Smooth muscle cell of the brain vasculature (primary cell): ENCODE data around the gene ADAM29.
"Not testable (repeated sequence)": the region's sequence is repeated elsewhere in the genome, so short reads cannot be mapped to it uniquely, and the experiment has no call there.

Experiments
- DNase-seq: peaks from one replicate; pipeline ENCODE4 v3.0.0-alpha.2; 2012; ENCODE audit warnings: low read depth, low spot score

The ADAM29 gene

DNA sequence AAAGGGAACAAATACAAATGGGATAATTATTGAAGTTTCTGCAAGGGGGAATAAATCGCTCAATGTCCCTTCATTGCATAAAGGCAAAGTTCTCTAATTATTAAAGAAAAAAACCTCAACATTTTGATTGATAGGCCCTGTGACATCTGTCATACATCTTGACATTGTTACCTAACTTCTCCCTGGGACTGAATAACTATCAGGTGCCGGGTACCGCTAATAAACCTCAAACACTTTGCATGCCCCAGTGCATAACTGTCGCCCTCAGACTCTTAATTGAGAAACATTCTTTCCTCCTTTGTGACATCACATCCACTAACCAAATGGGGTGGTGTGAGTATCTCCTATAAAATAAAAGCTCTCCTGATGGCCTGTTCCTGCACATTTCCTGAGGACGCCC lies at the start of gene ADAM29:
TSS of gene ADAM29 (plus strand) at position 301 of the 400 bp plus-strand sequence. CDS start 57,168 bp downstream, outside the sequence.
- no peak for DNase-seq

DNA sequence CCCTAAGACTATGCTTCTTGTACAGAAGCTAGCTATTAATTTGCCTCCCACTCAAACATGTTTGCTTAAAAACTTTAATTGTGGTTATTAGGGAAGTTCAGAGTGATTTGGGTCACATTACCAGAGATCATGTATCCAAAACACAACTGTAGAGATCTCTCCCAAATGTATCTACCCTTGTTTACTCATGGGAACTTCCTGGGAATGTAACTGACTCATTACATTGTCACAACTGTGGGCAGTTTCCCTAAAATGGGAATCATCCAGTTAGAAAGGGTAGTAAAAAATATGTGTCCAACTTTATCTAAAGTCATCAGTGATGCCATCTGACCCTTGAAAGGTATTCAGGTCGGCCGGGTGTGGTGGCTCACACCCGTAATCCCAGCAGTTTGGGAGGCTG lies 48.8 kb upstream of the ADAM29 start:
- DNase-seq: no peak

DNA sequence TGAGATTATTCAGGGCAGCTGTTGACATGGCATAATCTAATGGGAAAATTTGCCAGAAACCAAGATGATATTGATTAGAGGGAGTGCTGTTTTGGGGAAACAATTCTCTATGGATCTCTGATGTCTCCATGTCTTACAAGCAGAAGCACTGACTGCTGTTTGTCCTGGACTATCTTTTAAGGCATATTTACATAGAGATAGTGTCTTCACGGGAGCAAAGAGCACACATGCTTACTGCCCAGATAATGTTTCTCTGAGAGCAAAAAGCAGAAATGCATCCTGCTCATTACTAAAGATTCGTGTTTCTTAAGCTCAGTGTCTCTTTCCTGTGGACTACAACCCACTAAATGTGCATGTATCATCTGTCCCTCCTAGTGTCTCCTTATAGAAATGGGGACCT lies 47.8 kb upstream of the ADAM29 start:
- DNase-seq: no peak

DNA sequence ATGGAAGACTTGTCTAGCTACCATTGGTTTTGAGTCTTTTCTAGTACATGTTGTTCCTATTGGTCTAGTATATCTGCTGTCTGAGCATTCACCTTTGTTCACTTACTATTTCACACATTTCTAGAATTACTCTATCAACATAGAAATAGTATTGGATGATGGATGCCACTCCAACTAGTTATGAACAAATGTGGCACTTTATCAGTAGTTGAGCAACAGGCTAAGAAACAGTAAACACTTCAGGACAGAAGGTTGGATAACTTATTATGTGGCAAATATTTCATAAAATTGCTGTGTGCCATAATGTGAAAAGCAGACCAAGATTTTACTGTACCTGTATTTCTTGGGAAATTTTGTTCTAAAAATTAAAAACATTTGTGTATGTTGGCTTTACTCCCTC lies 46.8 kb upstream of the ADAM29 start:
- no peak for DNase-seq

DNA sequence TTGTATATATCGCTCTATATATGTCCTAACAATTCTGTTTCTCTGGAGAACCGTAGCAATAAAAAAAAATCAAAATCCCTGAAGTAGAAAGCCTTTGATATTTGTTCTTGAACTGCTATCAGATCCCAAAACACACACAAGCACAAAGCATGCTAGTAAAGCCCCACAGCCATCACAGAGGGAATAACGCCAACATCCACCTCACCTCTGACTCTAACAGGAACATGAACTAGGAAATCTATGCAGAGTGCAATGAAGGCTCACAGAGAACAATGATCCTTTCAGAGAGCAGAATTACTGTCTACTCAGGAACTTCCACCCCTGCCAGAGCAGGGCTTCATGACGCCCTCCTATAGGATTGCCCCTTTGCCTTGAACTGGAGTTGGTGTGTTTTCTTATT lies 45.0 kb upstream of the ADAM29 start:
- DNase-seq: not testable (repeated sequence)

DNA sequence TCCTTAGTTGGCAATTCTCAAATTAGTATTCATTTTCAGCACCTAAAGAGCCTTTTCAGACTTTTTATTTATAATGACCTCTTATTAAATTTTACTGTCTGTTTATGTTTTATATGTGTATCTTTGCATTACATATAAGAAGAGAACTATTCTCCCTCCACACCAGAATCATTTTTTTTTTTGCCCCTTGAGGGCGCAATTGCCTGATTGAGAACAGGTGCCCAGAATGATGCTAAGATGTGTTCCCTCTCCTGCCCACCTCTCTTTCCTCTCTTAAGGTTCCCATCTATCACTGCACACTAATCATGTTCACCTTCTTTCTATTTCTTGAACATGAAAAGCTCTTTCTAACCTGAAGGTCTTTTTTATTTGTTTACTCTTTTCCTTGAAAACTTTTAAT lies 44.2 kb upstream of the ADAM29 start:
- no peak for DNase-seq

DNA sequence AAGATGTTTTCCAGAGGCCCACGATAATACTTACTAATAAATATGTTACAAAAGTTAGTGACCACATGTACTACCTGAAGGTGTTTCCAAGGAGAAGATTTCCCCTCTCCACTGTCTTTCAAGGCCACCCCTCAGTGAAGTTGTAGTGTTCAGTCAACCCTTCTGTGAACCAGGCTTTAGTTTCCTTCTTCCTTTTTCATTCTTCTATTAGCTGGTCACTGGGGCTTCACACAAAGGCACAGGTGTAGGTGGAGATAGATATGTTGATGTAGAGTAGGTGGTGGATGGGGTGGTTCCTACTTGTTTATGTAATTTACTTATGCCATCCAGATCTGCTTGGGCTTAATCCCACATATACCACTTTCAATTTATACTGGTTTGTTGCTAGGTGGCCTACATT lies 43.3 kb upstream of the ADAM29 start:
- no peak for DNase-seq

DNA sequence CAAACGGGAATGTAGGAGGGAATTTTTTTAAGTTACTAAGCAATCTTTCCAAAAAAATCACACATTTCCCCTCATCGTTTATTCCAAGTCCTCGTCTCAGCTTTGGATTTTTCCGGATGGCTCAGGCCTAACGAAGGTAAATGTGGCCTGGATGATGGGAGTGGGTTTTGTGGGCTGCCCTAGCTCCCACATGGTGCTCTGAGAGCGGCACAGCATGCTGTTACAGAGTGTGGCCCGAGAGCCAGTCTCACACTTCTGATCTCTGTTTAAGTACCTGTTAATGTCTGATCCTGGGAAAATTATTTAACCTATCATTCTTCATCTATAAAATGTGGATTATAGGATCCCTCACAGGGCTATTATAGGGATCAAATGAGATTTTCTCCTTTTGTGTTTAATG lies 38.2 kb upstream of the ADAM29 start:
- no peak for DNase-seq

DNA sequence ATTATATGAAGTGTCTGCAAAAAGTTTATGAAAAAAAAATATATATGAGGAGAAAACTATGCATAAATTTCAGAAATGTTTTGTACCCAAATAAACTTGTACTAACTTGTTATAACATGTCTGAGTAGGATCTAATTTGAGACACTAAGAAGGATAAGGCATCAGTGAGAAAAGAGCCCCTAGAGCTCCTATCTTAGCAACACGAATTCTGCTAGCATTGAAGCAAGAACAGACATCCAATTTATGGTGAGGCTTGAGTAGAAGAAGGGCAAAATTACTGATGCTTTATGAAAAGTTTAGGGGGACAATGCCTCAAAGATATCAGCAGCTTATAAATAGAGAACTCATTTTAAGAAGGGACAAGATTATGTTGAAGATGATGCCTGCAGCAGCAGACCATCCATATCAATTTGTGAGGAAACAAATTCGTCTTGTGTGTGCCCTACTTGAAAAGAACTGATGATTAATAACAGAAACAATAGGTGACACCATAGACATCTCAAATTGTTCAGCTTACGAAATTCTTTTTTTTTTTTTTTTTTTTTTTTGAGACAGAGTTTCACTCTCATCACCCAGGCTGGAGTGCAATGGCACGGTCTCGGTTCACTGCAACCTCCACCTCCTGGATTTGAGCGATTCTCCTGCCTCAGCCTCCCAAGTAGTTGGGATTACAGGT lies 35.7 kb upstream of the ADAM29 start:
- DNase-seq: no peak

DNA sequence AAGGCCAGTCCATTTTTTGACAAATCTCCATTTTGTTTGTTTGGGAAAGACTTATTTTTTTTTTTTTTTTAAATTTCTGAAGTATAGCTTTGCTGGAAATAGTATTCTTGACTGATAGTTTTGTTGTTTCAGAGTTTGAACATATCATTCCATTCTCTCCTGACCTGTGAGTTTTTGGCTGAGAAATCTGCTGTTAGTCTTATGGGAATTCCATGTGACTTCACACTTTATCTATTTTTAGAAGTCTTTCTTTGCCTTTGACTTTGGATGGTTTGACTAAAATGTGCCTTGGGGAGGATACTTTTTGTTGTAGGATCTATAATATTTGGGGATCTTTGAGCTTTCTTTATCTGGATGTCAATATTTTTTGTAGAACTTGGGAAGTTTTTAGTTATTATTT lies 10.7 kb upstream of the ADAM29 start:
- no peak for DNase-seq

DNA sequence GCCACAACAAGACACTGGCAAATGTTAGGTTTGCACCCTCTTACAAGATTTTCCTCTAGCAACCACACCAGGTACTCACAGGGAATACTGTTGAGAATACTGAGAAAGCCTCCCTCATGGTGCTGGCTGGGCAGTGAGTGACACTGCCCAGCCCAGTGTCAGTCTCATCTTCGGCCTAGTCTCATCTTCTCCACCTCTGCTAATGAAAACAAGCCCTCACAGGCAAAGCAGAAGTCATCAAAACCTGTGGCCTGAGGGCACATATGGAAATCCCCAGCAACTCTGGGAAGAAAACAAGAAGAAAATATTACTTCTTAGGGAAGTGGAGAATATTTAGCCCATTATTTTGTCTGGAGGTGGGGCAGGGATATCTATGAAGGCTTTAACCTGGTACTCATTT lies 7.9 kb upstream of the ADAM29 start:
- DNase-seq: no peak

DNA sequence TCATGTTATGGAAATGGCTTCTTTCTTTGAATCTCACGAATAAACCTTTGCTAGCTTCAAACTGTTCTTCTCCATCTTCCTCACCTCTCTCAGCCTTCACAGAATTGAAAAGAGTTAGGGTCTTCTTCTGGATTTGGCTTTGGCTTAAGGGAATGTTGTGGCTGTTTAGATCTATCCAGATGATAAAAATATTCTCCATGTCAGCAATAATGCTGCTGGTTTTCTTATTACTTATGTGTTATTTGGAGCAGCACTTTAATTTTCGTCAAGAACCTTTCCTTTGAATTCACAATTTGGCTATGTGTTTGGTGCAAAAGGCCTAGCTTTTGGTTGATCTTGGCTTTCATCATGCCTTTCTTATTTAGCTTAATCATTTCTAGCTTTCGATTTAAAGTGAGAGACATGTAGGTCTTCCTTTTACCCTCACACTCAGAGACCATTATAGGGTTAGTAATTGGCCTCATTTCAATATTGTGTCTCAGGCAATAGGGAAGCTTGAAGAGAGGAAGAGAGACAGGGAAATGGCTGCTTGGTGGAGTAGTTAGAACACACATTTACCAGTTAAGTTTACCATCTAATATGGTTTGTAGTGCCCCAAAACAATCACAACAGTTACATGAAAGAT lies 5.1 kb upstream of the ADAM29 start:
- no peak for DNase-seq

DNA sequence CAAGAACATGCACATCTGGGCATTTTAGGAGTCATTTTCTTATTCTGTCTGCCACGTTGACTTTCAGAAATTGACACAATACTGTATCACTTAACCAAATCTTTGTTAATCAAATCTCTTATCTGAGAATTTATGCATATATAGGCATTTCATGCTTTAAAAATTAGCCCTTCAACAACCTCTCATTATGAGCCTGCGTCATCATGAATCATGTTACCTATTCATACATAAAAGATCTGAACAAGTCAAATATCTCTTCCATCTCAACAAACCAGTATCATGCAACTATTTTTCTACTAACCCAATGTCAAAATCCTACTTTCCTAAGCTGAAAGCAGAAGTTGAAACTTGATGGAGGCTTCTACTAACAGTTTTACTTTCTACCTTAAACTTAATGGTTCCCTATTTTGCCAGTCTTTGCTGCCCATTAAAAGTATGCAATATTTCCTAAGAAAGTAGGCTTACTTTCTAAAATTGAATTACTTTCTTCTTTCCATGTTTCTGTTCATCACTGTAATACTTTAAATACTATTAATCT lies 1.8 kb downstream of the ADAM29 start:
- DNase-seq: no peak

DNA sequence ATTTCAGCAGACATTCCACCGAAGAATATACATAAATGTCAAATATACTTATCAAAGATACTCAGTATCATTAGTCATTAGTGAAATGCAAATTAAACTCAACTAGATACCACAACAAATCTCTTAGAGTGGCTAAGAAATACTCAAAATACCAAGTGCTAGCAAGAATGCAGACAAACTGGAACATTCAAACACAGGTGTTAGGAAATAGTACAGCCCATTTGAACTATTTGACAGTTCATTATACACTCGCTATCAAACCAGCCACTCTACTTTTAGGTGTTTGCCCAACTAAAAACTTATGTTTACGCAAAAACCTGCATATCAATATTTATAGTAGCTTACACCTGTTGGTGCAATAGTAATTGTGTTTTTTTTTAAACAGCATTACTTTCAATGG lies 8.8 kb downstream of the ADAM29 start:
- no peak for DNase-seq

DNA sequence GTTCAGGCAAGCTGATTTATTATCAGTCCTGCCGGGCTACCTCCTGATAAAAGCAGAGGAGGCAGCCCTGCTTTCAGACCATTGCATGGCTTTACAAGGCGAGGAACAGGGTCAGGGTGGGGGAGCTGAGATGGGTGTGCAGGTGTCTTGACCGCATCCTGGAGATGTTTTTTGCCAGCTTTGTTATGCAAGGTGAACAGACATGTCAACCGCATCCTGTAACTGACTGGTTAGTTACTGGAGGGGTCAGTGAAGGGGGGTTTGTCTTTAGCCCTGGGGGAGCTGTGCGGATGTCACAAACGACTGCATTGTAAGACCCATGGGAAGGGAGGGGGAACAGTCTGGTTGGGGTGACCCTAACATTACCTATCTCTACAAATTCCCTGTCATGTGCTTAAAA lies 10.0 kb downstream of the ADAM29 start:
- DNase-seq: no peak

DNA sequence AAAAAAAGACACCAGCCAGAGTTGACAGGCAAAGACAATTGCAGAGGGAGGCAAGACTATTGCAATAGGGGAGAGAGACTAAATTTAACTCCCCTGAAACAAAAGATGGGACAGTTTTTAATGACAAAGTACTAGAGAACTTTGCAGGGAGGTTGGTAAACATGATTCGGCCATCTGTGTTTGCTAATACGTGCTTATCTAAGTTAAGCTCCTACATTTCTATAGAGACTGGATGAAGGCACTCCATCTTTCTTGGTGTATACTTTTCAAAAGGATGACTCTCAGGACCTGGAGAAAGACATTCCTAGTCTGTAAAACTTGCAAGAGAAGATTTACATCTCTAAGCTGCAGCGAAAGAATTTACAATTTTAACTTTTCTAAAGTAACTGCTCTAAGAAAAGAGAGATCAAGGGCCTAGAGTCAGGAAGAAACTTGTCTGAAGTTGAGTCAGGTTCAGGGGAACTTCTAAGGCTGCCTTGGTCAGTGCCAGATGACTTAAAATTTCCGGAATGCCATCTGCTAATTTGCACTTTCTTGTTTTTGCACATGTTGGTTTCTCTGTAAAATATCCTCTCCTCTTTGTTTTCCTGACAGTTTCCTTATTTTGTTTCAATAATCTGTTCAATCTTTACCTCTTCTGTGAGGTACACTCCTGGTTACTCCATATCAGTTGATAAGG lies 10.6 kb downstream of the ADAM29 start:
- no peak for DNase-seq

DNA sequence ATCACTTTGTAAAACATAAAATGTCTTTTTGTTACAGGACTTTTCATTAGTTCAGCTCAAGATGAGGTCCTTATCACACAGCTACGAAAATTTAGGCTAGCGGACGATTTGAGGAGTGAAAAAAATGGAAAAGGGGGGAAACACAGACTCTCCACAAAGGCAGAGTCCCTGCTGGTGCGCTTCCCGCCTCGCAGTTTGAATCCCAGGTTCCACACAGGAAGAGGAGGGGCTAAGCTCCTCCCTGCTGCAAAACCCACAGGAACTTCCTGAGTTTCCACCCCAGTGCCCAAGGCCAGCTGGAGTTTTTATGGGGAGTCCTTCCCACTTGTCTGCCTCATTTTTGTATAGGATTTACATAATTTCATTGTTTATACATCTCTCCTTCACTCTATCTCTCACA lies 11.2 kb downstream of the ADAM29 start:
- DNase-seq: no peak

DNA sequence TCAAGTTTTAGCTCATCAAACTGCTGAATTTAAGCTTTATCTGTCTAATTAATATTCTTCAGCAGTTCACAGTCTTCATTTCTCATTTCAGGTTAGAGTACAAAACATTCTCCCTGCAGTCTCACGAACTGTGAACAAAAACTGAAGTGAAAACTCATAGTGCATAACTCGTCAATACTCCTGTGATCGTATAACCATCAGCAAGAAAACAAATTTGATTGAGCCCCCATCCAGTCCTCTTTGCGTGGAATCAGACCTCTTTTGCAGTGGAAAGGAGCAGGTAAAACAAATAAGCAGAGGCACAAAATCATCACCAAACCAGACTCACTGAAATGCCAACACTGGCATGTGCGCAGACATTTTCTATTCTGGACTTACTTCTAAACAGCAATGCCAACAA lies 12.7 kb downstream of the ADAM29 start:
- DNase-seq: no peak

DNA sequence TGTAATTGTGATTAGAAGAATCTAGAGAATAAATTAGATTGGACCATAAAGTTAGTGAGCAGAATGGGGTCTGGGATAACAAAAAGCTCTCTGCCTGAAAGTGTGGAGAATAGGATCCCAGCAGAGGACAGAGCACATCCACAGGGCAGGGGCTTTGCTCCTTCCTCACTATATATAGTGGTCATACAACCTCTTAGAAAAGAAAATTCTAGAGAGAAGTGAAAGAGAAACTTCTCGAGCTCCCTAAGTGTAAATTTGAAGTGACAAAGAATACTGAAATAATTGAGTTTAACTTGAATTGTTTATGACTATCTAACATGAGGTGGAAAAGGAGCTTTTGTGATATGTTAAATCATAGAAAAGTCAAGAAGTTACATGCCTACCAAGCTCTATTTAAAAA lies 14.9 kb downstream of the ADAM29 start:
- DNase-seq: no peak

DNA sequence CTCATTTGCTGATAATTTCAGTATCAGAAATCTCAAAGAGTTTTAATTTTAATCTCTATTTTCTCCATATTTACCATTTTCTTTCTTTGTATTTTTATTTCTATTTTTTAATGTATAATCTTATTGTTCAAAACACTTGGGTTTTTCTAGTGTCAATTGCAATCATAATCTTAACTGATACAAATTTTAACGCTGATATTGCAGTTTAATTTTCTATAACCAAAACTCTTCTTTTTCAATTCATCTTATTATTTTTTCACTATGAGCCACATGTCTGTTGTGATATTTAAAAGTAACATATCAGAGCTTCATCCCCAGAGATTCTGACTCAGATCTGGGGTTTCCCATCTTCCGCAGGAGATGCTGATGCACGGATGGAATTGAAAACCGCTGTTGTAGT lies 16.2 kb downstream of the ADAM29 start:
- DNase-seq: no peak

DNA sequence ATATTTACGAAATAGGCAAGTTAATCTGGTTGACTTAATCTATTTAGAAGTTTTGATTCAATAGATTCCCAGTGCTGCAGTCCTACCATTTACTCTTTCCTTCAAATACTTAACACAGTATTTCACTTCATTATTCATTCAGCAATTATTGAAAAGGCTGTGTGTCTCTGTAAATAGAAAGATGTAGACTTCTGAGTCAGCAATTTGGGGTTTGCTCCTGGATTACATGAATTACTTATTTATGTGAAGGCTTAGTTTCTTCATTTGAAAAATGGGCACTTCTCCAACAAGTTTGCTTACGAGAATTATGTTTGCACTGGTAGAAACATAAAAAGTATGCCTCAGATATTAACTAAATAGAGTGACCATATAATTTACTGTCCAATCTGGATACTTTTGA lies 17.4 kb downstream of the ADAM29 start:
- no peak for DNase-seq

DNA sequence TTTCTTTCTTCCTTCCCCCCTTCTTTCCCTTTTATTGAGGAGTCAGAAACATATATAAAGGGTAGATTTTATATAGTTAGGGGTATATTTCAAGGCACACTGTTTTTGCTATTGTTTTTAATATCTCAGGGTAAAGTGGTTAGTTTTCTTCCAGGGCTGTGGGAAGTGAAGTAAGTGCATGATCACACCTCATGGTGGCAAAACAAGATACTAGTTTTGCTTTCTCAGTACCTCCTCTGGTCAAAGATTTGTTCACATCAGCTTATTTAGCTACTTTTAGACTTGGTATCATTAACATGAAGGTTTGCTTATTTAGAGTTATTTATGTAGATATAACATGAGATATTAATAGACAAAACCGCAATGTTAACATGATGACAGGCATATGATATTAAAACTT lies 21.8 kb downstream of the ADAM29 start:
- DNase-seq: no peak

DNA sequence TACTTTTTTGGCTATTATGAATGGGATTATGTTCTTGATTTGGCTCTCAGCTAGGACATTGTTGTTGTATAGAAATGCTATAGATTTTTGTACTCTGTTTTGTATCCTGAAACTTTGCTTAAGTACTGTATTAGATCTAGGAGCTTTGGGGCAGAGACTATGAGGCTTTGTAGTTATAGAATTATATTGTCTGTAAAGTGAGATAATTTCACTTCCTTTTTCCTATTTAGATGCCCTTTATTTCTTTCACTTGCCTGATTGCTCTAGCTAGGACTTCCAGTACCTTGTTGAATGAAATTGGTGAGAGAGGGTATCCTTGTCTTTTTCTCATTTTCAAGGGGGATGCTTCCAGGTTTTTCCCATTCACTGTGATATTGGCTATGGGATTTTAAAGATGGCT lies 28.1 kb downstream of the ADAM29 start:
- DNase-seq: no peak
